GOT3 (cell line): ENCODE measurements around the gene ERC1.

Source experiments
- DNase-seq: peaks from one replicate; lab custom pipeline; 2025; ENCODE audit warnings: mixed read lengths; lab: John Stamatoyannopoulos, UW

Gene ERC1

DNA sequence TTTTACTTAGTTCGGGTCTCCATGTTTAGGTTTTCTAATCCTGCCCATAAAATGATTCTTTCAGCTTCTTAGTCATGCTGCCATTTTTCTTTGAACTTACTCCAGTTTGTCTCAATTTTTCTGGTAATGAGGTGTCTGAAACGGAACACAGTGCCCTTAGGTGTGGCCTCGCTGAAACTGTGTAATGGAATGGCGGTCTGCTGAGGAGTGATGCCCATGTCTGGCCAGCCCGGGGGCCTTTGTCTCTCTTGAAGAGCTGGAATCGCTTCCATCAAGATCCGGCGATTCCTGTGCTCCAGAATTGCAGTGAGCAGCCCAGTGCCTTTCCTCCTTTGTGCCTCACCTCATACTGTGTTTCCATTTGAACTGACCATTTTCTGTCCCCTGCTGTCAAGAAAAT lies 490.9 kb downstream of the ERC1 start:
- no peak for DNase-seq

DNA sequence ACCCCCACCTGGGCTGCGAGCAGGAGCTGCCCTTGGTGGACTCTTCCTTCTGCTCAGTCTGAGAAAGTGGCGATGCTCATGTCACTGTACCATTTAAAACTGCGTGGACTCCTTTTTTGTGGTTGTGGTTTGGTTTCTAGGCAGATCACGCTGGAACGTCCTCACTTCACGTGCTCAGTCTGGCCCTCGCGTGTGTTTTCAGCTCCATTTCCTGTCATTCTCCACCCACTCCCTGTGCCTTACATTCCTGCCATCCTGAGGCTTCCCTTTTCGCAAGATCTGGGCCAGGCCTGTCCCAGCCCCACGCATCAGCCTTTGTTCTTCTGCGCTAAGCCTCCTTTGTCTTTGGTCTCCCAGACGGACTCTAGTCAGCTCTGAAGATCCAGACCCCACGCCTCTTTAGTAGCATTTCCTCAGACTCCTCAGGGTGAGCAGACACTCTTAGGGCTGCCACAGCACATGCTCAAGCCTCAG lies 497.9 kb downstream of the ERC1 start:
- DNase-seq, result no peak

- DNase-seq, result no peak
Observed at GRCh38 chr12:1491983-1492697, 501.1 kb downstream of the ERC1 start.

- DNase-seq, result no peak
Observed at GRCh38 chr12:1493781-1494565, 502.9 kb downstream of the ERC1 start.

DNA sequence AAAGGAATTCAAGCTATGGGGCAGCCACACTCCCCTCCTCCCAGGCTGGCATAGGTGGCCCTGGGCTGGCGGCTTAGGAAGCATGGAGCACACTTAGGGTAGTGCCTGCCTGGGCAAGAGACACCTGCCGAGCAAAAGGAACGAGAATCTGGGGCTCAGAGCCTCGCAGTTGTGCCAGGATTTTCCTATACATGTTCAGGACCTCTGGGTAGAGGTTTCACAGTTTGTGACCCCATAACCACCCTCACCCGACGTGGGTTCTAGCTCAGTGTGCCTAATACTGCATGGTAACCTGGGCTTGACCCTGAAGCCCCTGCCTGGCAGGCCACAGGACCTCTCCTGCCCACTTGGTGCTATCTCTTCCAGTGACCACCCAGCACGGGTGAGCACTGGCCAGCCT lies 503.8 kb downstream of the ERC1 start:
- DNase-seq, result no peak

DNA sequence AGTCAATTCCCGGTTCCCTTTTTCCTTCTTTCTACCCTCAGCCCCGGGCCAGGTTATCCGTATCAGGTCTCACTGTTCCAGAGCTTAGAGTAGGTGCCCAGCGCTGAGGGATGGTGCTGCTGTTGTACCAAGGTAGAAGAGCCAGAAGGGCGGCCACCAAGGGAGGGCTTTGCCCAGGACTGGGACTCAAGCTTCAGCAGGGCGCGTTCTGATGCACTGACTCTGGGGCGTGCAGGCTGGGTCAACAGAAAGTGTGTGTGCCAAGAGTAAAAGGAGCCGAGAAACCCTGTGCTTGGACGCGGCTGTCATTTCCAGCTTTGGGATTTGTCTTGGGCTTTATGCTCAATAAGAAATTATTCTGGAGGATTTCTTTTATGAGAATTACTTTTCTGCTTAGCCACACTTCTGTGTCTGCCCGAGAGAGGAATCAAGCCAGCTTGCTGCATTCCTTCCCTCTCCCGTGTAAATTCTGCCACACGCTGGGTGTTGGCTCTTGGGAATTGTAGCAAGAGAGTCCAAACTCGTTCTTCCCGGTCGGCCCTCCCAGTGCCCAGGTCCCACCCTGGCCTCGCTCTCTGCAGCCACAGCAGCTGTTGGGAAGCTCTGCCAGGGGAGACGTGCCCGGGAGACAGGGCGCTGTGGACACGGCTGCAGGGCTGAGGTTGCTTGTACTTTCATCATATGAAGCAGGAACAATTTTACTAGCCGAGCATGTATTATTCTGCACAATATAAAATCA lies 505.3 kb downstream of the ERC1 start:
- no peak for DNase-seq

GRCh38 chr12:1497161-1497560 lies 506.1 kb downstream of the ERC1 start:
- no peak for DNase-seq

DNA sequence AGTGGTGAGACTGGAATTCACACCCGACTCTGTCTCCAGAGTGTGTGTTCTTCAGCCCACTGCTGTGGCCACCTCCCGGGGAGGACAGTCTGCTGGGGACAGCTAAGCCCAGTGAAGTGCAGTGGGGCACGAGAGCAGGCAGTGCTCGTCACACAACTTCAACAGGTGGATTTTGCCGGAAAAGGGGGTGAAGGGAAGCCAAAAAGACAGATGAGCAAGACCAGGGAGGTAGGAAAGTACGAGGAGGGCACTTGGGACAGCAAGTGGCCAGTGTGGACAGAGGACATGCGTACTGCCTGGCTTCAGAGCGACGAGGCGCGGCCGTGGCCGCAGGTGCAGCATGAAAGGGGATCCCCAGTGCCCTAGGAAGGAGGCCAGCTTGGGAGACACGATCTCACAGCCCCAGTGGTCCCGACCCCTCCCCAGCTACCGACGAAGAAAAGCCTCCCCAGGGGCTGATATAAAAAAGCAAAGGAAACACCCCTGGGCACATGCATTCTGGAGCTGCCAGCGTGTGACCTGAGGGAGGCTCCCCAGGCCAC lies 507.2 kb downstream of the ERC1 start:
- DNase-seq, result no peak

DNA sequence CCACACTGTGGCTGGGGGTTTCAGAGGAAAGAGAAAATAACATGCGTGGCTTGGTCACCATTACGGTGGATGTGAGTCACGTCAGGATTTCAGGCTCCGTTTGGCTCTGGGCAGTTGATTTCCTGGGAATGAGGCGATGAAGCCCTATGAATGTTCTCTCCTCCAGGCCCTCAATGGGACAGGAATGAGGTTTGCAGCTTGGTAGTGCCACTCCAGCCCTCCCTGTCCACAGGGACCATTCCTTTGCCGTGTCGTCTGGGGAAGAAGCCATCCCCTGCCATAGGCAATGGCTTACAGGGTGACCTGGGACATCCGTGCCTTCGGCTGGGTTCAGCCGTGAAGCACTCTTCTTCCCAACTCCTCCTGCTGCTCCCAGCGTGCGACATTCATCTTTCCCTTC lies 508.3 kb downstream of the ERC1 start:
- no peak for DNase-seq

GRCh38 chr12:1500095-1500801 lies 509.2 kb downstream of the ERC1 start:
- no peak for DNase-seq

DNA sequence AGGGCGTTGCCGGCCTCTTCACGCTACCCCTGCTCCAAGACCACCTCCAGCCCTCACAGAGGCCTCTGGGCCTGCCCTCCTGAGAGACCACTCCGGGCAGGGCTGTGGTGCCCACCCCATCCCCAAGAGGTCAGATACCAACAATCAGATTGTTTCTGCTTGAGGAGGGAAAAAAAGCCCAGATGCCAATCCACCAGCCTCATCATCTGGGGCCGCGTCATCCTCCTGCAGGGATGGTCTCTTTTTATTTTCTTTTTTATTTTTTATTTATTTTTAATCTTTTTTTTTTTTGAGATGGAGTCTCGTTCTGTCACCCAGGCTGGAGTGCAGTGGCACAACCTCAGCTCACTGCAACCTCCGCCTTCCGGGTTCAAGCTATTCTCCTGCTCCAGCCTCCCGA lies 510.0 kb downstream of the ERC1 start:
- no peak for DNase-seq

DNA sequence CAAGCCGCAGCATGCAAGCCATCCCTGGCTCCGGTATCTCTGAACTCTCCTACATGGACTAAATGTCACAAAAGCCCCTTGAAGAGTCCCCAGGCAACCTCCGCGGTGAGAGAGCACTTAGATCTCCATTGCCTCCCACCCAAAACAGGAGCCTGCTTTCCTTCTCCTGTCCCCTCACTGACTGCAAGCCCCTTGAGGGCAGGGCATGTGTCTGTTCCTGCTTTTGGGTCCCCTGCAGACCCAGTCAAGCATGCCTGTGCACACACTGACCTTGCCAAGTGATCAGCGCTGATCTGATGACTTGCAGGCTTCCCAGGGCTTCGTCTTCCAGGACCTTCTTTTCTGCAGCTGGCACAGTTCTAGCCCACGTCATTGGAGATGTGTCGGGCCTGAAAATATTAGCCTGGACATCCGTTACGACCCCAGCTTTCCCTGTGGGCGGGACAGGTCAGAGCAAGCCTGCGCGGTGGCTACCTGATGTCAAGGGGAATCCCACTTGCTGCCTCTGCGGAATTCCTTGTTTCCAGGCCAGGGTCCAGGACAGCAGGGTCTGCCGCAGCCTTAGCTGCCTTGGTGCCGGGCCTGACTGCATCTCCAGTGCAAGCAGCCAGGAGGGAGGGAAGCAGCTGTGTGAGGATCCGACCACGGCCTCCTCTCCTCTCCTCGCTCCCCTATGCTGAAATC lies 510.8 kb downstream of the ERC1 start:
- DNase-seq, result no peak

DNA sequence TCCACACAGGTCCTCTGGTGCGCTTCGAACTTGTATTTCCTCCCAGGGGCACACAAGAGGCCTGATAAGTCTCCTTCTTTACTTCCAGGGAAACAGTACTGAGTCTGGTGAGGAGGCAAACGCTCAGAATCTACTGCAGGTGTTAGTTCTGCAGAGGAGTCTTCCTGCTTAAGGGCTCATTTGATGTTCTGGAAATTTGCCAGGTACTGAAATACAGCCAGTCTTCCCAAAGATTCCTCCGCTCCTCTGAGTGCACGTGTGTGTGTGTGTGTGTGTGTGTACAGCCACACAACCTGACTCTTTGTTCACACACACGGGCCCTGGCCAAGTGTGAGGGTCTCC lies 511.3 kb downstream of the ERC1 start:
- DNase-seq, result no peak

- no peak for DNase-seq
Observed at GRCh38 chr12:1502831-1503230, 511.8 kb downstream of the ERC1 start.

DNA sequence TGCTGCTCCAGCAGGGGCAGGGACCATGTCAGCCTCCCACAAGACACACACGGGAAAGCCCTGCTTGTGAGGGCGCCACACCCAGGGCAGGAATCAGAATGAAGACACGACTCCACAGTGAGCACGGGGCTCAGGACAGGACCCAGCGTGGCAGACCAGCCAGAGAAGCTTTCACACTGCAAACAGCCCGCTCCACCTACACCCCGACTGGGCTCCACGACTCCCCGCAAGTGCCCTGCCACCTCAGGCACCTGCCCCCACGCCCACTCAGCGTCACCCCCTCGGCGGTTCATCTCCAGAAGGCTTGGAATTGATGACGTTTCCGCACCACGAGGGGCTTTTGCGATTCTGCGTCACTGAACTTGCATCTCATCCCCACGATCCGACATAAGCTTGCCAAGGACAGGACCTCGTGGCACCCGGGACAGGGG lies 512.3 kb downstream of the ERC1 start:
- DNase-seq, result no peak

- no peak for DNase-seq
Observed at GRCh38 chr12:1504304-1504894, 513.4 kb downstream of the ERC1 start.

GRCh38 chr12:1504895-1505311 lies 513.9 kb downstream of the ERC1 start:
- no peak for DNase-seq

DNA sequence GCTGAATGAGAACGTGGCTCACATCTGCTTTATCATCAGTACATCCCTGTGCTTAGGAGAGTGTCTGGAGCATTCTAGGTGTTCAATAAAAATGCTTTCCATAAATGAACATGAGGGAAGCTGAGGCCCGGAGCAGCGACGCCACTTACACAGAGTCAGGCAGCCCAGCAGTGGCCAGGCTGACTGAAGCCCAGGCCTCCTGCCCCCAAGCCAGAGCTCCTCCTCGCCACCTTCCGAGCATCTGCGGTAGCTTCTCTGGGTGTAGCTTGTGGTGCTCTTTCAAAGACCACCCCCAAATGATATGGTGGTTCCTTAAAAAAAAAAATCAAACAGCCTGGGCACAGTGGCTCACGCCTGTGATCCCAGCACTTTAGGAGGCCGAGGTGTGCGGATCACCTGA lies 514.6 kb downstream of the ERC1 start:
- no peak for DNase-seq

DNA sequence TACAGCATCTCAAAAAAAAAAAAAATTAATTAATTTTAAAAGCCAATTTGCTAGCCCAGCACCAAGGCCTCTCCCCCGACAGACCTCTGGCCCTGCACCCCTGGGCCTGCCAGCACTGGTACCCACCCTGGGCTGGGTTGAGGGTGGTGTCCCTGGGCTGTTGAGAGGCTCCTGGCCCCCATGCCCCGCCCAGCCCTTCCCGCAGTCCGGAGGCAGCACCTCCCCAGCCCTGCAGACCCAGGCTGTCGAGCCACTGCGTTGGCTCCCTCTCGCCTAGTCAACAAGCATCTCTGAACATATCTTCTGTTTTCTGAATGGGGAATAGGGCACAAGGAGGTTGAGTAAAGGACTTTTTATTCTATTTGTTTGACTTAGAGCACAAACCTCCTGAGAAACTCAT lies 516.3 kb downstream of the ERC1 start:
- DNase-seq, result no peak

DNA sequence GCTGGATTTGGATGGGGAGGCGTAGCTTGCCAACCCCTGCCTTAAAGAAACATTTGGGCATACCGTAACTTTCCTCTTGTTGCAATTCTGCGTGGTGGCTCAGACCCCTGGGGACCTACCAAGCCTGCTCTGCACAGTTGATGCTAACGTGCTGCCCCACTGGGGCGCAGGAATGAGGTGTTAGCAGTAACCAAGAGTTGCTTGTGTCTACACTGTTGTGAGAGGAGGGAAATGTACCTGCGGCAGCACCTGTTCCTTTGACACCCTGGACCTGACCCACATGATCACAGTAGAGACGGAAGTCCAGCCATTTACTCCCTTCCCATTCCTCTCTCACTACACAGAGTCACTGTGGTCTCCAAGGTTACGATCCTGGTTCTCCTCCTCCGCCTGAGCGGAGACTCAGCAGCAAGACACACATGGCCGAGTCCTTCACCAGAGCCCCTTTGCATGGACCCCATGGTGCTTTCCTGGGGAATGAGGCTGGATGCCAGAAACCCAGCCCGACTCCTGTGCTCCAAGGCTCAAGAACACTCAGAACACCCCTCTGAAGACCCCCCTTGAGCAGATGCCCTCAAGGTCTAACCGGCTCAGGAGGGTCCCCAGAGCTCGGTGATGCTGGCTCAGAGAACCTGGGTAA lies 518.5 kb downstream of the ERC1 start:
- DNase-seq, result no peak
